ENCODE measurements around the gene CCDC200. TPM values are rescaled to one million over a fixed set of nuclear protein-coding genes. Genes with fewer than 3 reads are reported as not detected.

CCDC200 gene
- total RNA-seq, 1 experiment from 2014 or later: not detected

DNA sequence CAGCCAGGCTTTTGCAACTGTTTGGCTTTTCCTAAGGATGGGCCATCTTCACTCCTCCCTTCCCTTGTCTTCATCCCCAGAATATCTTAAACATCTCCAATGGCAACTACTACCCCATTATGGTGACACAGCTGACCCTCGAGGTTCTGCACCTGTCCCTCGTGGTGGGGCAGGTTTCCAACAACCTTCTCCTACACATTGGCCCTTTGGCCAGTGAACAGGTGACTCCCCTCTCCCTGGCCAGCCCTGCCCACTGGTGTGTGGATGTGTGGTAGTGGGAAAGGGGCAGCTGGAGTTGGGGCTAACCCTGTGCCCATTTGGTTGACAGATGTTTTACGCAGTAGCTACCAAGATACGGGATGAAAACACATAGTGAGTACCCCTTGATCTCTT, 12.1 kb downstream of the CCDC200 start:
- Histone ChIP-seq H2AK5ac (ENCODE audit: insufficient read length, low read length) (no peak overlapping the region), H4K8ac (replicated peaks; ENCODE audit: insufficient read length, low read depth, low read length) (no peak overlapping the region), H3K18ac (ENCODE audit: insufficient read length, low read depth, low read length) (no peak overlapping the region), H3K4ac (ENCODE audit: low read depth, low read length) (no peak overlapping the region), H3K9ac (ENCODE audit: extremely low read depth, insufficient read length, low read length) (no peak overlapping the region), H3K23ac (ENCODE audit: insufficient read length, low read depth, low read length) (no peak overlapping the region), H3K56ac (ENCODE audit: insufficient read length, low read depth, low read length) (no peak overlapping the region), H4K91ac (ENCODE audit: insufficient read length, low read depth, low read length) (no peak overlapping the region), H3K4me2 (ENCODE audit: insufficient read depth, insufficient read length, low read length) (no peak overlapping the region), H2AFZ (ENCODE audit: low read length) (no peak overlapping the region), H2BK20ac (ENCODE audit: low read depth, low read length, poor library complexity, severe bottlenecking) (no peak overlapping the region), H3K9me3 (ENCODE audit: control insufficient read depth, low read depth, low read length) (no peaks in the 10 kb centered on the region), H2BK120ac (ENCODE audit: low read depth, low read length, poor library complexity, severe bottlenecking) (no peak overlapping the region), H3K14ac (ENCODE audit: insufficient read depth, low read length) (no peak overlapping the region), H3K4me1 (ENCODE audit: insufficient read depth, low read length) (no peaks in the 10 kb centered on the region; the same call in 1 of the 2 replicates), H3K23me2 (ENCODE audit: insufficient read length, low read depth, low read length, poor library complexity, severe bottlenecking) (peaks cover 7% of the 10 kb centered on the region), H3T11ph (ENCODE audit: low read length) (no peak overlapping the region), H3K27ac (ENCODE audit: insufficient read length, low read depth, low read length) (no peak overlapping the region), H2BK5ac (ENCODE audit: insufficient read length, low read length) (no peak overlapping the region), H2BK12ac (ENCODE audit: insufficient read length, low read depth, low read length) (no peak overlapping the region), H3K79me2 (ENCODE audit: insufficient read depth, low read length) (no peaks in the 10 kb centered on the region), H4K20me1 (ENCODE audit: control insufficient read depth, insufficient read depth, insufficient read length) (no peaks in the 10 kb centered on the region), H4K5ac (ENCODE audit: insufficient read length, low read depth, low read length) (no peak overlapping the region), H2BK15ac (ENCODE audit: low read depth, low read length) (no peak overlapping the region), H3K79me1 (ENCODE audit: insufficient read depth, low read depth, low read length, poor library complexity, severe bottlenecking) (no peaks in the 10 kb centered on the region), H3K27me3 (ENCODE audit: insufficient read depth, low read length) (no peaks in the 10 kb centered on the region)
- H3K9me3 Mint-ChIP-seq: no peaks in the 10 kb centered on the region
- no peak overlapping the region for H3K4me3 Mint-ChIP-seq
- TF ChIP-seq, protein P1, sequence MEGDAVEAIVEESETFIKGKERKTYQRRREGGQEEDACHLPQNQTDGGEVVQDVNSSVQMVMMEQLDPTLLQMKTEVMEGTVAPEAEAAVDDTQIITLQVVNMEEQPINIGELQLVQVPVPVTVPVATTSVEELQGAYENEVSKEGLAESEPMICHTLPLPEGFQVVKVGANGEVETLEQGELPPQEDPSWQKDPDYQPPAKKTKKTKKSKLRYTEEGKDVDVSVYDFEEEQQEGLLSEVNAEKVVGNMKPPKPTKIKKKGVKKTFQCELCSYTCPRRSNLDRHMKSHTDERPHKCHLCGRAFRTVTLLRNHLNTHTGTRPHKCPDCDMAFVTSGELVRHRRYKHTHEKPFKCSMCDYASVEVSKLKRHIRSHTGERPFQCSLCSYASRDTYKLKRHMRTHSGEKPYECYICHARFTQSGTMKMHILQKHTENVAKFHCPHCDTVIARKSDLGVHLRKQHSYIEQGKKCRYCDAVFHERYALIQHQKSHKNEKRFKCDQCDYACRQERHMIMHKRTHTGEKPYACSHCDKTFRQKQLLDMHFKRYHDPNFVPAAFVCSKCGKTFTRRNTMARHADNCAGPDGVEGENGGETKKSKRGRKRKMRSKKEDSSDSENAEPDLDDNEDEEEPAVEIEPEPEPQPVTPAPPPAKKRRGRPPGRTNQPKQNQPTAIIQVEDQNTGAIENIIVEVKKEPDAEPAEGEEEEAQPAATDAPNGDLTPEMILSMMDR (conservative IDR thresholded peaks at IDR 0.05): no peak
- peak overlapping the region in 1 of 3 experiments; percentile 48; a peak in 1 of 7 replicates for H3K27ac Mint-ChIP-seq
- peaks cover 1 to 12% (median 8%) of the 10 kb centered on the region in 3 experiments; a peak in 6 of 7 replicates for H3K36me3 Mint-ChIP-seq (ENCODE audit: insufficient read depth in 1 of 3, low read depth in 3 of 3)
- DNase-seq: no peak
- H3K4me1 Mint-ChIP-seq: peaks cover 12 to 13% of the 10 kb centered on the region in 2 experiments
- no CpG with 5 or more reads among the region's 4 CpGs for WGBS (ENCODE audit: extremely low coverage, insufficient read length, low lambda C conversion rate)
- H3K27me3 Mint-ChIP-seq (ENCODE audit: low read depth): no peaks in the 10 kb centered on the region; the same call in 1 of the 2 replicates
